HCT116 (cell line): ENCODE measurements around the gene AVEN. TPM values are rescaled to one million over a fixed set of nuclear protein-coding genes. Genes with fewer than 3 reads are reported as not detected.

Experiments
- ATAC-seq: fragments of 200-7000 bp; cut with Tn5 transposase; 2 replicates; pipeline ENCODE4 v1.9.1; 2020; ENCODE audit warnings: mild to moderate bottlenecking, moderate library complexity
- BruUV-seq: library from RNA; stranded (reverse); fragments of 400-500 nt; replicated peaks from 2 replicates; lab custom pipeline; 2021; lab: Mats Ljungman, UMichigan
- CTCF ChIA-PET: fragments of 300-600 bp; sonication (Branson Sonifier 250); formaldehyde crosslinking; loops from one replicate; lab custom pipeline; 2021; ENCODE audit warnings: antibody characterized with exemption; lab: Charles Lee
- POLR2A ChIA-PET: fragments of 300-600, 350-600 bp; sonication (Branson Sonifier 250); formaldehyde crosslinking; loops from one replicate; lab custom pipeline; 2021; ENCODE audit warnings: antibody characterized with exemption; lab: Charles Lee
- RAD21 ChIA-PET, 2 experiments: fragments of 300-600 bp; sonication (Branson Sonifier 250); formaldehyde crosslinking; loops; one replicate each; lab custom pipeline; 2023; ENCODE audit warnings: low total read pairs in 2 of 2; ENCODE audit not compliant: uncharacterized antibody in 2 of 2, unreplicated experiment in 2 of 2, low non-redundant PET in 1 of 2; lab: Charles Lee
- DNase-seq: peaks from one replicate; pipeline ENCODE4 v3.0.0-alpha.2; 2010; ENCODE audit warnings: low read depth, low spot score
- H2AFZ ChIP-seq: fragments of 200-600 bp; shearing (Covaris generic), sonication (generic); 2 replicates; pipeline ENCODE4 v1.6.1; 2017; ENCODE audit warnings: low read depth, mixed run types, mixed read lengths, antibody characterized with exemption, low read length; ENCODE audit not compliant: poor library complexity, severe bottlenecking
- H3K27ac ChIP-seq: 2 replicates; pipeline ENCODE4 v1.5.1; 2012; ENCODE audit warnings: low read depth, low read length
- H3K27me3 ChIP-seq: fragments of 200-600 bp; sonication (generic); 2 replicates; pipeline ENCODE4 v1.6.1; 2016; ENCODE audit warnings: mixed run types, low read length, mixed read lengths; ENCODE audit not compliant: insufficient read depth
- H3K36me3 ChIP-seq, 2 experiments: fragments of 200-500 bp in 1 of 2; fragments of 200-600 bp in 1 of 2; sonication (Bioruptor generic) in 1 of 2; sonication (generic) in 1 of 2; 2 replicates each; pipeline versions ENCODE4 v1.5.1 to v1.6.1; 2014 to 2016; ENCODE audit warnings: low read length in 2 of 2, inconsistent platforms in 1 of 2, mixed read lengths in 1 of 2, mixed run types in 1 of 2; ENCODE audit not compliant: insufficient read depth in 2 of 2, control insufficient read depth in 1 of 2
- H3K4me1 ChIP-seq, 2 experiments: fragments of 200-600 bp in 1 of 2; sonication (generic) in 1 of 2; 2 replicates each; pipeline versions ENCODE4 v1.5.1 to v1.6.1; 2012 to 2017; ENCODE audit warnings: low read length in 2 of 2, inconsistent platforms in 1 of 2, mild to moderate bottlenecking in 1 of 2, mixed read lengths in 1 of 2, mixed run types in 1 of 2, moderate library complexity in 1 of 2; ENCODE audit not compliant: insufficient read depth in 2 of 2, control insufficient read depth in 1 of 2
- H3K4me2 ChIP-seq: fragments of 200-600 bp; sonication (generic); 2 replicates; pipeline ENCODE4 v1.6.1; 2017; ENCODE audit warnings: mixed run types, low read length, mixed read lengths
- H3K4me3 ChIP-seq, 2 experiments: fragments of 200-600 bp in 1 of 2; sonication (generic) in 1 of 2; replicated peaks in 1 of 2; 2 replicates each; pipeline ENCODE4 v1.5.1; 2011 to 2016; ENCODE audit warnings: low read length in 2 of 2, control low read depth in 1 of 2, low read depth in 1 of 2, mild to moderate bottlenecking in 1 of 2, mixed read lengths in 1 of 2, mixed run types in 1 of 2
- H3K79me2 ChIP-seq: fragments of 200-600 bp; sonication (generic); 2 replicates; pipeline ENCODE4 v1.6.1; 2017; ENCODE audit warnings: mild to moderate bottlenecking, mixed run types, low read length, moderate library complexity, mixed read lengths; ENCODE audit not compliant: insufficient read depth
- H3K9ac ChIP-seq: fragments of 200-600 bp; sonication (generic); 2 replicates; pipeline ENCODE4 v1.6.1; 2016; ENCODE audit warnings: low read length, mixed read lengths
- H3K9me2 ChIP-seq: fragments of 200-600 bp; sonication (generic), shearing (Covaris generic); 2 replicates; pipeline ENCODE4 v1.6.1; 2017; ENCODE audit warnings: mixed run types, mild to moderate bottlenecking, moderate library complexity; ENCODE audit not compliant: insufficient read depth
- H3K9me3 ChIP-seq, 2 experiments: fragments of 200-500 bp in 1 of 2; fragments of 200-600 bp in 1 of 2; sonication (Bioruptor generic) in 1 of 2; sonication (generic) in 1 of 2; 2 replicates each; pipeline ENCODE4 v1.6.1; 2014 to 2017; ENCODE audit warnings: low read length in 2 of 2, mixed read lengths in 2 of 2, inconsistent platforms in 1 of 2, low read depth in 1 of 2, mild to moderate bottlenecking in 1 of 2, mixed run types in 1 of 2, moderate library complexity in 1 of 2; ENCODE audit not compliant: control insufficient read depth in 1 of 2, insufficient read depth in 1 of 2
- H4K20me1 ChIP-seq: fragments of 200-600 bp; sonication (generic), shearing (Covaris generic); 2 replicates; pipeline ENCODE4 v1.6.1; 2017; ENCODE audit warnings: mixed run types, mild to moderate bottlenecking, moderate library complexity; ENCODE audit not compliant: insufficient read depth
- CBX3 ChIP-seq: IDR thresholded peaks from 2 replicates; pipeline ENCODE4 v1.6.1; 2012; ENCODE audit warnings: low read depth
- EZH2 ChIP-seq: fragments of 200-600 bp; sonication (generic); IDR thresholded peaks from 2 replicates; pipeline ENCODE4 v1.6.1; 2017; ENCODE audit warnings: antibody characterized with exemption, mixed run types
- FOSL1 ChIP-seq: IDR thresholded peaks from 2 replicates; pipeline ENCODE4 v1.6.1; 2012; ENCODE audit warnings: low read depth
- JUND ChIP-seq: IDR thresholded peaks from 2 replicates; pipeline ENCODE4 v1.6.1; 2012
- POLR2AphosphoS5 ChIP-seq: IDR thresholded peaks from 2 replicates; pipeline ENCODE4 v1.6.1; 2011; ENCODE audit warnings: mild to moderate bottlenecking, low read depth, low read length, moderate library complexity
- RAD21 ChIP-seq: IDR thresholded peaks from 2 replicates; pipeline ENCODE4 v1.6.1; 2012; ENCODE audit warnings: low read depth, mild to moderate bottlenecking
- SP1 ChIP-seq: IDR thresholded peaks from 2 replicates; pipeline ENCODE4 v1.6.1; 2012; ENCODE audit warnings: low read depth
- SRF ChIP-seq: IDR thresholded peaks from 2 replicates; pipeline ENCODE4 v1.6.1; 2012; ENCODE audit warnings: low read depth
- ZBTB33 ChIP-seq: IDR thresholded peaks from 2 replicates; pipeline ENCODE4 v1.6.1; 2011; ENCODE audit warnings: mild to moderate bottlenecking, low read length, moderate library complexity; ENCODE audit not compliant: insufficient replicate concordance; ENCODE audit errors: extremely low read depth
- ZFX ChIP-seq: fragments of 450-650 bp; IDR thresholded peaks from 2 replicates; pipeline ENCODE4 v1.6.1; 2017
- intact Hi-C: fragments of 100-400 bp; cut with micrococcal nuclease; formaldehyde crosslinking; loops from 2 replicates; pipeline ENCODE4 v1.10.0; 2022
- total RNA-seq: library from RNA; stranded (reverse); gene quantifications from one replicate; pipeline ENCODE4 v1.2.1, GENCODE V29; 2021; ENCODE audit not compliant: unreplicated experiment
- TF ChIP-seq, protein P1 (sequence below): IDR thresholded peaks from 2 replicates; pipeline ENCODE4 v1.6.1; 2012
- TF ChIP-seq, protein P2 (sequence below), 3 experiments: fragments of 200-600 bp in 1 of 3; sonication (generic) in 1 of 3; IDR thresholded peaks in 2 of 3; conservative IDR thresholded peaks in 1 of 3; 2 replicates each; pipeline ENCODE4 v1.5.1; 2012 to 2017; ENCODE audit warnings: low read depth in 2 of 3, low read length in 2 of 3, antibody characterized with exemption in 1 of 3, borderline replicate concordance in 1 of 3, control low read depth in 1 of 3, mild to moderate bottlenecking in 1 of 3, mixed read lengths in 1 of 3, mixed run types in 1 of 3, moderate library complexity in 1 of 3; ENCODE audit not compliant: insufficient read depth in 1 of 3
- TF ChIP-seq, protein P3 (sequence below): IDR thresholded peaks from 2 replicates; pipeline ENCODE4 v1.6.1; 2012; ENCODE audit warnings: low read depth

AVEN gene
- total RNA-seq, 1 experiment from 2014 or later = 6.8 TPM

DNA sequence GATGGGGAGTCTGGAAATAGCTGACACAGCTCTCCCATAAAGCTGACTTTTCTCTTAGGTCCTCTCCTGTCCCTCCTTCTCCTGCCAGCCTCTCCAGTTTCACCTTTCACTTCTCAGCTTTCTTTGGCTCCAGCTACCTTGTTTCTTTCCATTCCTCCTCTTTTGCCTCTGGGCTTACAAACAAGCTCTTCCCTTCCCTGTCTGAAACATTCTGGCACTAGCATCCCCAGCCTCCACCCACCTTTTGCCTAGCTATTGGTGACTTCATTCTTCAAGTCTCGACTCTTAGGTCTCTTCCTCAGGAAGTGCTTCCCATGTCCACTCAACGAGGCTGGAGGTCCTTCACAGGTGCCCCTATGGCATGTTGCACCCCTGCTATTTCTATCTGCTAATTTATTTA lies 20.5 kb upstream of the AVEN start:
- no peaks in the 10 kb centered on the region for H3K79me2 ChIP-seq
- intact Hi-C loops = no loop called here
- ChIA-PET RAD21 (no interaction called here), CTCF (interaction anchor here (1.1 kb wide), 1 partner anchor 10 kb away, joined by 3 read pairs; no protein-coding TSS in a partner anchor), POLR2A (no interaction called here)
- H3K4me1 ChIP-seq = no peaks in the 10 kb centered on the region
- H2AFZ ChIP-seq = no peak overlapping the region
- no peak overlapping the region for H3K27ac ChIP-seq
- no peaks in the 10 kb centered on the region for H4K20me1 ChIP-seq
- no peak overlapping the region for H3K4me2 ChIP-seq
- no peaks in the 10 kb centered on the region for H3K36me3 ChIP-seq
- no peak overlapping the region for H3K4me3 ChIP-seq
- H3K9me3 ChIP-seq = no peaks in the 10 kb centered on the region
- no peak overlapping the region for H3K9ac ChIP-seq
- TF ChIP-seq ZBTB33 (no peak), FOSL1 (no peak)
- no peaks in the 10 kb centered on the region for H3K27me3 ChIP-seq
- no peaks in the 10 kb centered on the region for H3K9me2 ChIP-seq
- BruUV-seq = no TSS peak
- ATAC-seq (no peak), DNase-seq (no peak)

GRCh38 chr15:34056911-34057310 lies 17.9 kb upstream of the AVEN start:
- Histone ChIP-seq H3K79me2 (no peaks in the 10 kb centered on the region), H3K9me3 (no peaks in the 10 kb centered on the region), H3K9ac (no peak overlapping the region), H3K4me1 (no peaks in the 10 kb centered on the region), H3K9me2 (no peaks in the 10 kb centered on the region), H3K4me2 (no peak overlapping the region), H4K20me1 (no peaks in the 10 kb centered on the region), H3K36me3 (no peaks in the 10 kb centered on the region), H3K27ac (no peak overlapping the region), H3K27me3 (no peaks in the 10 kb centered on the region), H2AFZ (no peak overlapping the region)
- ChIA-PET CTCF (no interaction called here), RAD21 (no interaction called here), POLR2A (no interaction called here)
- ATAC-seq = no peak
- no TSS peak for BruUV-seq
- no peak for DNase-seq
- intact Hi-C loops = no loop called here
- TF ChIP-seq JUND (no peak), SP1 (no peak), POLR2AphosphoS5 (no peak), CBX3 (no peak), EZH2 (no peak), RAD21 (no peak), SRF (no peak), ZFX (no peak)
- TF ChIP-seq, protein P1, sequence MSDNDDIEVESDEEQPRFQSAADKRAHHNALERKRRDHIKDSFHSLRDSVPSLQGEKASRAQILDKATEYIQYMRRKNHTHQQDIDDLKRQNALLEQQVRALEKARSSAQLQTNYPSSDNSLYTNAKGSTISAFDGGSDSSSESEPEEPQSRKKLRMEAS = no peak
- TF ChIP-seq, protein P2, sequence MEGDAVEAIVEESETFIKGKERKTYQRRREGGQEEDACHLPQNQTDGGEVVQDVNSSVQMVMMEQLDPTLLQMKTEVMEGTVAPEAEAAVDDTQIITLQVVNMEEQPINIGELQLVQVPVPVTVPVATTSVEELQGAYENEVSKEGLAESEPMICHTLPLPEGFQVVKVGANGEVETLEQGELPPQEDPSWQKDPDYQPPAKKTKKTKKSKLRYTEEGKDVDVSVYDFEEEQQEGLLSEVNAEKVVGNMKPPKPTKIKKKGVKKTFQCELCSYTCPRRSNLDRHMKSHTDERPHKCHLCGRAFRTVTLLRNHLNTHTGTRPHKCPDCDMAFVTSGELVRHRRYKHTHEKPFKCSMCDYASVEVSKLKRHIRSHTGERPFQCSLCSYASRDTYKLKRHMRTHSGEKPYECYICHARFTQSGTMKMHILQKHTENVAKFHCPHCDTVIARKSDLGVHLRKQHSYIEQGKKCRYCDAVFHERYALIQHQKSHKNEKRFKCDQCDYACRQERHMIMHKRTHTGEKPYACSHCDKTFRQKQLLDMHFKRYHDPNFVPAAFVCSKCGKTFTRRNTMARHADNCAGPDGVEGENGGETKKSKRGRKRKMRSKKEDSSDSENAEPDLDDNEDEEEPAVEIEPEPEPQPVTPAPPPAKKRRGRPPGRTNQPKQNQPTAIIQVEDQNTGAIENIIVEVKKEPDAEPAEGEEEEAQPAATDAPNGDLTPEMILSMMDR (IDR thresholded peaks at IDR 0.05 in 2 of 3, conservative IDR thresholded peaks at IDR 0.05 in 1 of 3; ENCODE audit: borderline replicate concordance in 1 of 3, insufficient read depth in 1 of 3, low read depth in 2 of 3, low read length in 2 of 3) = no peak
- TF ChIP-seq, protein P3, sequence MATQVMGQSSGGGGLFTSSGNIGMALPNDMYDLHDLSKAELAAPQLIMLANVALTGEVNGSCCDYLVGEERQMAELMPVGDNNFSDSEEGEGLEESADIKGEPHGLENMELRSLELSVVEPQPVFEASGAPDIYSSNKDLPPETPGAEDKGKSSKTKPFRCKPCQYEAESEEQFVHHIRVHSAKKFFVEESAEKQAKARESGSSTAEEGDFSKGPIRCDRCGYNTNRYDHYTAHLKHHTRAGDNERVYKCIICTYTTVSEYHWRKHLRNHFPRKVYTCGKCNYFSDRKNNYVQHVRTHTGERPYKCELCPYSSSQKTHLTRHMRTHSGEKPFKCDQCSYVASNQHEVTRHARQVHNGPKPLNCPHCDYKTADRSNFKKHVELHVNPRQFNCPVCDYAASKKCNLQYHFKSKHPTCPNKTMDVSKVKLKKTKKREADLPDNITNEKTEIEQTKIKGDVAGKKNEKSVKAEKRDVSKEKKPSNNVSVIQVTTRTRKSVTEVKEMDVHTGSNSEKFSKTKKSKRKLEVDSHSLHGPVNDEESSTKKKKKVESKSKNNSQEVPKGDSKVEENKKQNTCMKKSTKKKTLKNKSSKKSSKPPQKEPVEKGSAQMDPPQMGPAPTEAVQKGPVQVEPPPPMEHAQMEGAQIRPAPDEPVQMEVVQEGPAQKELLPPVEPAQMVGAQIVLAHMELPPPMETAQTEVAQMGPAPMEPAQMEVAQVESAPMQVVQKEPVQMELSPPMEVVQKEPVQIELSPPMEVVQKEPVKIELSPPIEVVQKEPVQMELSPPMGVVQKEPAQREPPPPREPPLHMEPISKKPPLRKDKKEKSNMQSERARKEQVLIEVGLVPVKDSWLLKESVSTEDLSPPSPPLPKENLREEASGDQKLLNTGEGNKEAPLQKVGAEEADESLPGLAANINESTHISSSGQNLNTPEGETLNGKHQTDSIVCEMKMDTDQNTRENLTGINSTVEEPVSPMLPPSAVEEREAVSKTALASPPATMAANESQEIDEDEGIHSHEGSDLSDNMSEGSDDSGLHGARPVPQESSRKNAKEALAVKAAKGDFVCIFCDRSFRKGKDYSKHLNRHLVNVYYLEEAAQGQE = no peak
- TF ChIP-seq, all 23 proteins: peak for 0
- no peak overlapping the region for H3K4me3 ChIP-seq
